Loucy (cell line): ENCODE results near the gene ABHD5.

Experiments used
- H2AFZ ChIP-seq: fragments of 200-600 bp; sonication (generic); 2 replicates; pipeline ENCODE4 v1.6.0; 2016; ENCODE audit warnings: antibody characterized with exemption, mild to moderate bottlenecking, low read length, moderate library complexity
- H3F3A ChIP-seq: fragments of 200-600 bp; 2 replicates; pipeline ENCODE4 v1.6.0; 2016; ENCODE audit warnings: antibody characterized with exemption, low read depth, mild to moderate bottlenecking
- H3K27me3 ChIP-seq: fragments of 200-600 bp; sonication (generic); 2 replicates; pipeline ENCODE4 v1.6.1; 2014; ENCODE audit warnings: low read length, mild to moderate bottlenecking; ENCODE audit not compliant: insufficient read depth, poor library complexity, severe bottlenecking
- H3K36me3 ChIP-seq: fragments of 200-600 bp; sonication (generic); 2 replicates; pipeline ENCODE4 v1.6.1; 2016; ENCODE audit warnings: low read length; ENCODE audit not compliant: insufficient read depth
- H3K4me1 ChIP-seq: fragments of 200-600 bp; sonication (generic); 2 replicates; pipeline ENCODE4 v1.5.1; 2014; ENCODE audit warnings: low read length, mild to moderate bottlenecking; ENCODE audit not compliant: insufficient read depth, poor library complexity, severe bottlenecking
- H3K4me2 ChIP-seq: fragments of 200-600 bp; sonication (generic); 2 replicates; pipeline ENCODE4 v1.6.0; 2014; ENCODE audit warnings: antibody characterized with exemption, low read length, low read depth, mild to moderate bottlenecking; ENCODE audit not compliant: poor library complexity, severe bottlenecking
- H3K4me3 ChIP-seq: fragments of 200-600 bp; sonication (generic); 2 replicates; pipeline ENCODE4 v1.5.1; 2014; ENCODE audit warnings: low read length, mild to moderate bottlenecking, mixed read lengths; ENCODE audit not compliant: poor library complexity, severe bottlenecking
- H3K79me2 ChIP-seq: fragments of 200-600 bp; sonication (generic); 2 replicates; pipeline ENCODE4 v1.6.1; 2014; ENCODE audit warnings: low read length; ENCODE audit not compliant: insufficient read depth
- H3K9ac ChIP-seq: fragments of 200-600 bp; sonication (generic); 2 replicates; pipeline ENCODE4 v1.6.0; 2014; ENCODE audit warnings: mild to moderate bottlenecking, low read depth, low read length, moderate library complexity; ENCODE audit not compliant: poor library complexity, severe bottlenecking
- H3K9me2 ChIP-seq: fragments of 200-600 bp; sonication (generic); replicated peaks from 2 replicates; pipeline ENCODE4 v1.6.1; 2016; ENCODE audit warnings: low read depth, low read length, mixed read lengths
- H3K9me3 ChIP-seq: fragments of 200-600 bp; sonication (generic); 2 replicates; pipeline ENCODE4 v1.6.1; 2014; ENCODE audit warnings: mild to moderate bottlenecking, antibody characterized with exemption, low read length, low read depth; ENCODE audit not compliant: insufficient read depth
- H4K20me1 ChIP-seq: fragments of 200-600 bp; sonication (generic); 2 replicates; pipeline ENCODE4 v1.6.0; 2014; ENCODE audit warnings: antibody characterized with exemption, low read length, mild to moderate bottlenecking; ENCODE audit not compliant: insufficient read depth, poor library complexity, severe bottlenecking
- CTCF ChIP-seq: fragments of 200-600 bp; sonication (generic); conservative IDR thresholded peaks from 2 replicates; pipeline ENCODE4 v1.5.1; 2014; ENCODE audit warnings: mild to moderate bottlenecking, antibody characterized with exemption, low read length
- EZH2phosphoT487 ChIP-seq: fragments of 200-600 bp; IDR thresholded peaks from 2 replicates; pipeline ENCODE4 v1.6.1; 2018; ENCODE audit warnings: antibody characterized with exemption, mild to moderate bottlenecking, moderate library complexity, borderline replicate concordance

The ABHD5 gene

GRCh38 chr3:43685921-43686320, 4.8 kb upstream of the ABHD5 start:
- no peak for TF ChIP-seq CTCF
- no peak for TF ChIP-seq EZH2phosphoT487
- no peak overlapping the region for H3K4me3 ChIP-seq
- no peaks in the 10 kb centered on the region for H3K27me3 ChIP-seq
- H2AFZ ChIP-seq = no peak overlapping the region
- H3F3A ChIP-seq = no peaks in the 10 kb centered on the region; the same call in 1 of the 2 replicates
- H4K20me1 ChIP-seq = no peaks in the 10 kb centered on the region
- H3K79me2 ChIP-seq = no peaks in the 10 kb centered on the region
- H3K9me3 ChIP-seq = no peaks in the 10 kb centered on the region
- H3K9ac ChIP-seq = no peak overlapping the region
- no peaks in the 10 kb centered on the region for H3K36me3 ChIP-seq
- H3K4me2 ChIP-seq = no peak overlapping the region
- no peaks in the 10 kb centered on the region for H3K9me2 ChIP-seq
- H3K4me1 ChIP-seq = peaks cover 5% of the 10 kb centered on the region

GRCh38 chr3:43686333-43686699, 4.4 kb upstream of the ABHD5 start:
- no peak overlapping the region for H2AFZ ChIP-seq
- TF ChIP-seq CTCF (no peak), EZH2phosphoT487 (no peak)

GRCh38 chr3:43686700-43687498, 3.8 kb upstream of the ABHD5 start:
- H3K9me3 ChIP-seq = no peaks in the 10 kb centered on the region
- H3K9ac ChIP-seq = no peak overlapping the region
- H3K4me1 ChIP-seq = peaks cover 9% of the 10 kb centered on the region
- no peaks in the 10 kb centered on the region for H3K27me3 ChIP-seq
- no peaks in the 10 kb centered on the region for H3K9me2 ChIP-seq
- H3K4me3 ChIP-seq = no peak overlapping the region
- H3K79me2 ChIP-seq = peaks cover 3% of the 10 kb centered on the region
- TF ChIP-seq CTCF (no peak), EZH2phosphoT487 (no peak)
- H2AFZ ChIP-seq = no peak overlapping the region
- no peaks in the 10 kb centered on the region for H3K36me3 ChIP-seq
- H4K20me1 ChIP-seq = no peaks in the 10 kb centered on the region
- H3F3A ChIP-seq = no peaks in the 10 kb centered on the region; the same call in 1 of the 2 replicates
- H3K4me2 ChIP-seq = no peak overlapping the region

More at GRCh38 chr3:43686333-43686699, 4.4 kb upstream of the ABHD5 start:
- H3F3A ChIP-seq = no peaks in the 10 kb centered on the region; the same call in 1 of the 2 replicates
- H3K4me2 ChIP-seq = no peak overlapping the region
- H3K4me3 ChIP-seq = no peak overlapping the region
- no peaks in the 10 kb centered on the region for H3K36me3 ChIP-seq
- H3K9ac ChIP-seq = no peak overlapping the region
- H3K4me1 ChIP-seq = peaks cover 5% of the 10 kb centered on the region
- no peaks in the 10 kb centered on the region for H4K20me1 ChIP-seq
- H3K9me2 ChIP-seq = no peaks in the 10 kb centered on the region
- H3K79me2 ChIP-seq = no peaks in the 10 kb centered on the region
- no peaks in the 10 kb centered on the region for H3K27me3 ChIP-seq
- H3K9me3 ChIP-seq = no peaks in the 10 kb centered on the region
